GM21526 (cell line): Measurements from ENCODE around the gene EP400.

ENCODE experiments used
- ATAC-seq: cut with Tn5 transposase; IDR thresholded peaks from one replicate; pipeline ENCODE4 v1.9.1; 2021; ENCODE audit warnings: moderate library complexity; ENCODE audit not compliant: unreplicated experiment, low FRiP score

EP400 gene

DNA sequence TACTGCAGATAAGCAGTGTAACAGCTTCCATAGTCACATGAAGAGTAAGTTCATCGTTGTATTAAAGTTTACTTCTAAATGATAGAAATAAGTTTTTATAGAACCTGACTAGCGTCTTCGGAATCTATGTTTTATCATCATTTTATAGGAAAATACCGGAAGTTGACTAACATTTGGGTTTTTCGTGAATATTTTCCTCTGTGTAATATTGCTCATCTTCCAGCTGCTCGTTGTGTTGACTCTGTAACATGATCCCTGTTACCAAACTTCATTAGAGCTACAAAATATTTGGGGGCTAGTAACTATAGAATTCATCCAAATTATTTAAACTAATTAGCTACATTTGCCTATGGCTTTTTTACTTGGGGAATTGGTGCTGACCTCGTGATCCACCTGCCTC is 157.2 kb downstream of the EP400 start:
- ATAC-seq: no peak

DNA sequence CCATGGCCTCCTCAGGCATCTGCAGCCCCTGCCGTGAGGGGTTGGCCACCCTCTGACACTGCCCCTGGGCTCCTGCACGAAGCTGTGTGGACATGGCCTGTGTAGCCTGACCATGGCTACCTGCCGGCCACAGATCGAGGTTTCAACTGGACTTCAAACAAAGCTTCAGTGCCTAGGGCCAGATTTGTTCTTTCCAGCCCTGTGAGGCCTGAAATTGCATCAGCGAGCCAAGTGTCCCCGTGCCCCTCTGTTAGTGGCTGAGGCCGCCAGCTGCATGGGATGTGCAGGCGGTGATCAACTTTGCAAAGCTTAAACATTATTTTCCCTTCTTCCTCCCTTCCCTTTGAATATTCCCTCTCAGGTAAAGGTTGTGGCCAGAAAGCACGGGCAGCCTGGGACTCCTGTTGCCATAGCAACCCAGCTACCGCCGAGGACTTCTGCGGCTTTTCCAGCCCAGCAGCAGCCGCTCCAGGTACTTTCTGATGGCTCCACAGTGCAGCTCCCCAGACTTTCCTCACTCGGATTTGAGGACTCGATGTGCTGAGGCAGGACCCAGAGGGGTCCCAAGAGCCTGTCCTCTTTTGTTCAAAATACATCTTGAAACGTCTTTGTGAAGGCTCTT is 158.6 kb downstream of the EP400 start:
- ATAC-seq: no peak

DNA sequence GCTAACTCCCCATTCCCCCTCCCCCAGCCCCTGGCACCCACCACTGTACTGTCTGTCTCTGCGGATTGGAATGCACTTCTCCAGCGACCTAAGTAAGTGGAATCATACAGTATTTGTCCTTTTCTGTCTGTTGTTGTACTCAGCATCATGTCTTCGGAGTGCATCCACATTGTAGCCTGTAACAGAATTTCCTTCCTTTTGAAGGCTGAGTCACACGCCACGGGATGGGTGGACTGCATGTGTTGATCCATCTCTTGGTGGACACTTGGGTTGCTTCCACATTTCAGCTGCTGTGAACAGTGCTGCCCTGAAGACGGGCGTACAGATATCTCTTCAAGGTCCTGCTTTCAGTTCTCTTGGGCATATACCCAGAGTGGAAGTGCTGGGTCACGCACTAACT is 160.0 kb downstream of the EP400 start:
- no peak for ATAC-seq

DNA sequence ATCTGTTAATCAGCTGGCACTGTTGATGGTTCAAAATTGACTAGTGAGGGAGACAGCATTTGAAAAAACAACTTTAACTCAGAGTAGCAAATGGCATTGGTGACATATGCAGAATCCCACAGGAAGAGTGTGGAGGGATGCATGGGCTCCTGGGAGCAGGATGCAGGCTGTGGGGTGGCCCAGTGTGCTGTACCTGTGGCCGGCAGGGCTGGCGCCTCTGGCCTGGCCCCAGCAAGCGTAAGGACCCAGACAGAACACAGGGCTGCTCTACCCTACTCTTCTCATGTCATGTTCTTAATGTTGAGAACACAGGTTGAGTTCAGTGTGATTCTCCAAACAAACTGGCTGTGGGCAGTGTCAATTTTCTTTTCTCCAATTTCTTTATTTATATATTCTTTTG is 160.9 kb downstream of the EP400 start:
- no peak for ATAC-seq

GRCh38 chr12:132111654-132112304 is 162.0 kb downstream of the EP400 start:
- no peak for ATAC-seq

GRCh38 chr12:132114667-132115066 is 164.9 kb downstream of the EP400 start:
- ATAC-seq: no peak

DNA sequence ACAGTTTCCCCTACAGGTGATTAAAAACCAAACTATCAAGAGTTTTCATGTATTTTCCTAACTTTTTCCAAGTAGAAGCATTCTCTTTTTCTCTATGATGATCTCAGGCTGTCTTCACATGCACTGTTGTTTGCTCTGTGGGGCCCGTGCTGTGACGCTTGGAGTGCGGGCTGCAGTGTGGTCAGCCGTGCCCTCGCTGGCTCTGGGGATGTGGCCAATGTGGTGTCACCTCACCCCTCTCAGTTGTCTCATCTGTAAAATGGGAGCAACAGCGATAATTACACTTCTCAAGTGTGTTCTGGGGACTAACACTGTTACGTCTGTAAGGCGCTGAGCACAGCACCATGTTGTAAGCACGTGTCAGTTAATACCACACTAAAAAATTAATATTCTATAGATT is 165.8 kb downstream of the EP400 start:
- ATAC-seq: no peak

- no peak for ATAC-seq
Measured at GRCh38 chr12:132116709-132117557, 167.2 kb downstream of the EP400 start.

DNA sequence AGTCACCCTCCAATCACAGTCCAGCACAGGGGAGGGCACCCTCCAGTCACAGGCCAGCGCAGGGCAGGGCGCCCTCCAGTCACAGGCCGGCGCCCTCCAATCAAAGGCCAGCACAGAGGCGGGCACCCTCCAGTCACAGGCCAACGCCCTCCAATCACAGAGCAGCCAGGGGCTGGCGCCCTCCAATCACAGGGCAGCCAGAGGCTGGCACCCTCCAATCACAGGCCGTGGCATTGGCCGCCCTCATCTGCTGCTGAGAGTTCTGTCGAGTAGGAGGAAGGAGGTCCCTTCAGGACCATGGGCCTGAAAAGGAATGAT is 167.8 kb downstream of the EP400 start:
- no peak for ATAC-seq

- no peak for ATAC-seq
Measured at GRCh38 chr12:132118876-132119275, 169.1 kb downstream of the EP400 start.

GRCh38 chr12:132121283-132121682 is 171.5 kb downstream of the EP400 start:
- no peak for ATAC-seq

- no peak for ATAC-seq
Measured at GRCh38 chr12:132123970-132124765, 174.4 kb downstream of the EP400 start.

GRCh38 chr12:132124766-132125425 is 175.2 kb downstream of the EP400 start:
- no peak for ATAC-seq

DNA sequence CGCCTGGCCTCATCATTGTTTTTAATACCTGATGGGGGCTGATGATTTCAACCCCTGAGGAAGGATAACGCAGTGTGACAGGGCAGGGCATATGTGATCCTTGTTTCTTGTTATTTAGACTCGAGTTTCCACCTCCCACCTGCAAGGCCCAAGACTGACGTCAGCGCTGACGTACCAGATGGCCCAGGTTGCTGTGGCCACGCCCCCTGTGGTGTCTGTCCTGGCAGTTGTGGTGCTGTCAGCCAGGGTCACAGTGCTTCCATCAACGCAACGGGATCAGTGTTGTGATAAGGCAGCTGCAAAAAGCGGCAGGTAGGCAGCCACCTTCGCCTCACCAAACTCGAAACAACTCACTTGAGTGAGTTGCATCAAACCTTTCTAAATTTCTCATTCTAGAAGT is 176.0 kb downstream of the EP400 start:
- no peak for ATAC-seq

DNA sequence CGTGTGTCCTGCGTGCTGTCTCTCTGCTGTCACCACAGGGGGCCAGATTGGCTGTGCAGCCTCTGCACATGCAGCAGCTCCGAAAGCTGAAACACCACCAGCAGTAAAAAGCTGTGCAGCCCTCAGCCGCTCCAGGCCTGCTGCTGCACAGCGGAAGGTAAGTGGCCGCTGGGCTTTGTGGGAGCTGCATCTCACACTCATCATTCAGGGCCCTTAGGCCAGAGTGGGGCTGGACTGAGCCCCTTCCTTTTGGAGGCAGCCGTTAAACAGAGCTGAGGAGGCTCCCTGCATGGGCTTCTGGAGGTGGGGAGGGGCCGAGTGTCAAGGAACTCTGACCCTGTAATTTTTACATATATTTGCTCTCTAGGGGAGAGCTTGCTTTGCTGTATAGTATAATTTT is 177.3 kb downstream of the EP400 start:
- ATAC-seq: no peak

- ATAC-seq: no peak
Measured at GRCh38 chr12:132129007-132129406, 179.3 kb downstream of the EP400 start.

GRCh38 chr12:132130690-132131089 is 180.9 kb downstream of the EP400 start:
- no peak for ATAC-seq
